HepG2 (cell line): ENCODE data around the gene HIF3A. TPM values are rescaled to one million over a fixed set of nuclear protein-coding genes. Genes with fewer than 3 reads are reported as not detected.

Experiments
- ATAC-seq: fragments of 200-7000 bp; cut with Tn5 transposase; 3 replicates; pipeline ENCODE4 v1.9.1; 2020; ENCODE audit warnings: mild to moderate bottlenecking, moderate library complexity
- BruUV-seq: library from RNA; stranded (reverse); fragments of 400-500 nt; replicated peaks from 2 replicates; lab custom pipeline; 2021; lab: Mats Ljungman, UMichigan
- CTCF ChIA-PET: fragments of 300-600 bp; formaldehyde crosslinking; extraction: SDS; loops from one replicate; lab custom pipeline; 2021; ENCODE audit warnings: low total read pairs, inconsistent platforms, low intra/inter-chr PET ratio; lab: Yijun Ruan, JAX
- POLR2A ChIA-PET: fragments of 350-600 bp; sonication (Branson Sonifier 250); formaldehyde crosslinking; loops from one replicate; lab custom pipeline; 2020; ENCODE audit warnings: antibody characterized with exemption, inconsistent platforms; lab: Yijun Ruan, JAX
- DNase-seq: peaks from one replicate; pipeline ENCODE4 v3.0.0-alpha.2; 2015; ENCODE audit warnings: low spot score
- FAIRE-seq: peaks from 3 replicates; lab custom pipeline; 2011; peaks lifted over from hg19 to GRCh38; lab: Jason Lieb, UNC
- H2AFZ ChIP-seq: one replicate; pipeline ENCODE4 v1.6.1; 2011; ENCODE audit warnings: low read length, inconsistent platforms
- H3K27ac ChIP-seq: fragments of 300-600 bp; 3 replicates; pipeline ENCODE4 v1.8.0; 2011; ENCODE audit warnings: mixed run types, mild to moderate bottlenecking, mixed read lengths, low read length, inconsistent platforms; ENCODE audit not compliant: insufficient read depth; ENCODE audit errors: extremely low read length
- H3K27me3 ChIP-seq, 2 experiments: fragments of 200-600 bp in 1 of 2; 2 replicates in 1 of 2; 3 replicates in 1 of 2; pipeline versions ENCODE4 v1.6.0 to v1.8.0; 2011; ENCODE audit warnings: low read length in 2 of 2, mild to moderate bottlenecking in 2 of 2, moderate library complexity in 2 of 2, inconsistent platforms in 1 of 2; ENCODE audit not compliant: insufficient read depth in 2 of 2, control insufficient read depth in 1 of 2
- H3K36me3 ChIP-seq, 2 experiments: fragments of 200-600 bp in 1 of 2; replicated peaks in 1 of 2; 2 replicates in 1 of 2; 3 replicates in 1 of 2; pipeline versions ENCODE4 v1.5.1 to v1.8.0; 2011; ENCODE audit warnings: low read length in 2 of 2, inconsistent platforms in 1 of 2; ENCODE audit not compliant: insufficient read depth in 2 of 2, control insufficient read depth in 1 of 2
- H3K4me1 ChIP-seq: 2 replicates; pipeline ENCODE4 v1.5.1; 2012; ENCODE audit warnings: low read length, inconsistent platforms; ENCODE audit not compliant: insufficient read depth
- H3K4me2 ChIP-seq: 2 replicates; pipeline ENCODE4 v1.6.0; 2011; ENCODE audit warnings: low read depth, low read length, inconsistent platforms
- H3K4me3 ChIP-seq, 3 experiments: fragments of 200-600 bp in 1 of 3; sonication (generic), shearing (Covaris generic) in 1 of 3; replicated peaks in 1 of 3; 2 replicates each; pipeline ENCODE4 v1.5.1; 2011 to 2016; ENCODE audit warnings: low read length in 3 of 3, inconsistent platforms in 2 of 3, low read depth in 2 of 3, mild to moderate bottlenecking in 2 of 3, control low read depth in 1 of 3, mixed read lengths in 1 of 3; ENCODE audit not compliant: insufficient read depth in 1 of 3
- H3K79me2 ChIP-seq: one replicate; pipeline ENCODE4 v1.6.1; 2011; ENCODE audit warnings: low read length, inconsistent platforms; ENCODE audit not compliant: insufficient read depth
- H3K9ac ChIP-seq: 2 replicates; pipeline ENCODE4 v1.6.0; 2011; ENCODE audit warnings: mild to moderate bottlenecking, low read depth, low read length, inconsistent platforms; ENCODE audit not compliant: insufficient read depth
- H3K9me3 ChIP-seq: 2 replicates; pipeline ENCODE4 v1.5.1; 2012; ENCODE audit warnings: mild to moderate bottlenecking, low read length
- H4K20me1 ChIP-seq: 2 replicates; pipeline ENCODE4 v1.6.0; 2011; ENCODE audit warnings: inconsistent platforms, mild to moderate bottlenecking, low read length, moderate library complexity; ENCODE audit not compliant: insufficient read depth
- CTCF ChIP-seq: sonication (generic); formaldehyde crosslinking; IDR thresholded peaks from 2 replicates; pipeline ENCODE4 v1.5.0; 2020; ENCODE audit warnings: mild to moderate bottlenecking, missing genetic modification reagents, moderate library complexity
- MAX ChIP-seq: IDR thresholded peaks from 2 replicates; pipeline ENCODE4 v1.6.1; 2012; ENCODE audit warnings: inconsistent platforms
- NAIF1 ChIP-seq: sonication (generic); formaldehyde crosslinking; IDR thresholded peaks from 2 replicates; pipeline ENCODE4 v1.5.0; 2020; ENCODE audit warnings: mild to moderate bottlenecking, missing genetic modification reagents, borderline replicate concordance
- ZNF629 ChIP-seq: sonication (generic); formaldehyde crosslinking; conservative IDR thresholded peaks from 2 replicates; pipeline ENCODE4 v1.5.0; 2020; ENCODE audit warnings: missing genetic modification reagents
- WGBS: methylation state at CpG from one replicate; pipeline ENCODE4 v1.1.6; 2017; ENCODE audit warnings: low lambda C conversion rate; 5-methylcytosine and 5-hydroxymethylcytosine counted together
- in situ Hi-C: cut with HindIII; loops from 2 replicates; pipeline ENCODE4 v1.10.0; 2017; ENCODE audit warnings: low pct_unique_long_range_greater_than_20kb; ENCODE audit not compliant: extremely low pct_ligation_motif_present
- intact Hi-C: fragments of 100-400 bp; cut with micrococcal nuclease; formaldehyde crosslinking; loops from one replicate; pipeline ENCODE4 v1.10.0; 2022; ENCODE audit not compliant: unreplicated experiment
- polyA plus RNA-seq, 8 experiments: library from polyadenylated mRNA; depleted of rRNA in 3 of 8; stranded (reverse) in 7 of 8; unstranded in 1 of 8; fragments of >200 nt; fragmentation: Illumina TruSeq in 4 of 8; extraction: Trizol in 4 of 8; gene quantifications; 2 replicates each; pipeline versions ENCODE4 v1.2.1 to v1.2.3, GENCODE V29; 2011 to 2016; ENCODE audit warnings: low read depth in 4 of 8, missing spikeins in 1 of 8, mixed read lengths in 1 of 8; ENCODE audit not compliant: insufficient read depth in 1 of 8
- total RNA-seq, 5 experiments: library from RNA; depleted of rRNA; stranded (reverse); fragments of >200 nt; fragmentation: Illumina TruSeq; extraction: Trizol; gene quantifications; 2 replicates each; pipeline ENCODE4 v1.2.3, GENCODE V29; 2016; ENCODE audit warnings: low read depth in 1 of 5

Gene HIF3A
- total and polyA plus RNA-seq, 2 of the 13 experiments (the other 11 are each of a cell fraction or from before 2014, with no cell fraction given) = 0.09 to 0.22 TPM

- TF ChIP-seq CTCF (CRISPR knock-in tag) = no peak
- TF ChIP-seq MAX = no peak
Observed at GRCh38 chr19:46344363-46344762, 47.5 kb downstream of the HIF3A start (continued).

GRCh38 chr19:46345157-46345556 lies 48.3 kb downstream of the HIF3A start:
- no peak overlapping the region for H3K27ac ChIP-seq
- H3K36me3 ChIP-seq = no peaks in the 10 kb centered on the region; a peak in 1 of 5 replicates
- peak; percentile 86 for TF ChIP-seq ZNF629 (CRISPR knock-in tag)
- TF ChIP-seq NAIF1 (CRISPR knock-in tag) = no peak
- no peak overlapping the region for H3K4me3 ChIP-seq
- peaks cover 50% of the 10 kb centered on the region for H3K4me1 ChIP-seq
- intact Hi-C loops = loop anchor here (5.0 kb wide), 1 partner anchor 63 kb away; no protein-coding TSS in a partner anchor
- no peak overlapping the region for H3K9ac ChIP-seq
- H3K4me2 ChIP-seq = no peak overlapping the region
- no peaks in the 10 kb centered on the region for H4K20me1 ChIP-seq
- FAIRE-seq (no peak), ATAC-seq (no peak), DNase-seq (no peak)
- no peaks in the 10 kb centered on the region for H3K9me3 ChIP-seq
- ChIA-PET CTCF (no interaction called here), POLR2A (no interaction called here)
- in situ Hi-C loops = no loop called here
- H3K27me3 ChIP-seq = no peaks in the 10 kb centered on the region; a peak in 1 of 5 replicates
- H2AFZ ChIP-seq = no peak overlapping the region
- peaks cover 25% of the 10 kb centered on the region for H3K79me2 ChIP-seq
- WGBS = 56% methylated on average over 5 of the region's 5 CpGs
- BruUV-seq = no TSS peak
